HEK293T (cell line): ENCODE results near the gene KIF5B.

Source experiments
- ARNT ChIP-seq: fragments of 450-650 bp; IDR thresholded peaks from 2 replicates; pipeline ENCODE4 v1.6.1; 2017; ENCODE audit warnings: mild to moderate bottlenecking
- BHLHE40 ChIP-seq: fragments of 450-650 bp; IDR thresholded peaks from 2 replicates; pipeline ENCODE4 v1.6.1; 2016; ENCODE audit warnings: mild to moderate bottlenecking, moderate library complexity, borderline replicate concordance
- CTBP1 ChIP-seq: fragments of 450-650 bp; IDR thresholded peaks from 2 replicates; pipeline ENCODE4 v1.6.1; 2016; ENCODE audit warnings: borderline replicate concordance
- FOXM1 ChIP-seq: fragments of 450-650 bp; IDR thresholded peaks from 2 replicates; pipeline ENCODE4 v1.6.1; 2017; ENCODE audit warnings: mild to moderate bottlenecking, borderline replicate concordance
- HDGF ChIP-seq: fragments of 450-650 bp; IDR thresholded peaks from 2 replicates; pipeline ENCODE4 v1.6.1; 2017; ENCODE audit warnings: antibody characterized with exemption, borderline replicate concordance
- SP1 ChIP-seq: fragments of 450-650 bp; IDR thresholded peaks from 2 replicates; pipeline ENCODE4 v1.6.1; 2017
- SUZ12 ChIP-seq: fragments of 450-650 bp; IDR thresholded peaks from 2 replicates; pipeline ENCODE4 v1.6.1; 2016; ENCODE audit warnings: mild to moderate bottlenecking
- TARDBP ChIP-seq: fragments of 450-650 bp; IDR thresholded peaks from 2 replicates; pipeline ENCODE4 v1.6.1; 2016
- ZNF384 ChIP-seq: fragments of 450-650 bp; IDR thresholded peaks from 2 replicates; pipeline ENCODE4 v1.6.1; 2016

- TF ChIP-seq ARNT: no peak
- no peak for TF ChIP-seq FOXM1
- no peak for TF ChIP-seq BHLHE40
- TF ChIP-seq SP1: no peak
- TF ChIP-seq TARDBP: no peak
- no peak for TF ChIP-seq SUZ12
- no peak for TF ChIP-seq ZNF384
- TF ChIP-seq CTBP1: no peak
- no peak for TF ChIP-seq HDGF
Measured at GRCh38 chr10:31980471-31980870, 75.8 kb downstream of the KIF5B start.
